MM.1S (cell line): Measurements from ENCODE around the gene ZFAND4.
"Not testable (repeated sequence)": the region's sequence is repeated elsewhere in the genome, so short reads cannot be mapped to it uniquely, and the experiment has no call there.

Source experiments
- DNase-seq: peaks from one replicate; pipeline ENCODE4 v3.0.0-alpha.2; 2015
- H2AFZ ChIP-seq: fragments of 300-600 bp; sonication (generic); 2 replicates; pipeline ENCODE4 v1.6.0; 2016; ENCODE audit warnings: antibody characterized with exemption, low read length
- H3F3A ChIP-seq: fragments of 300-600 bp; sonication (generic); 2 replicates; pipeline ENCODE4 v1.6.1; 2016; ENCODE audit warnings: mild to moderate bottlenecking, antibody characterized with exemption, low read length, moderate library complexity, mixed read lengths; ENCODE audit not compliant: insufficient read depth
- H3K27ac ChIP-seq: fragments of 300-600 bp; sonication (generic); 2 replicates; pipeline ENCODE4 v1.5.1; 2016; ENCODE audit warnings: mild to moderate bottlenecking, low read length
- H3K27me3 ChIP-seq: fragments of 300-600 bp; sonication (generic); replicated peaks from 2 replicates; pipeline ENCODE4 v1.6.0; 2016; ENCODE audit warnings: low read length; ENCODE audit not compliant: insufficient read depth
- H3K36me3 ChIP-seq: fragments of 300-600 bp; sonication (generic); replicated peaks from 2 replicates; pipeline ENCODE4 v1.6.1; 2016; ENCODE audit warnings: mild to moderate bottlenecking, low read length, mixed read lengths; ENCODE audit not compliant: insufficient read depth
- H3K4me1 ChIP-seq: fragments of 300-600 bp; sonication (generic); 2 replicates; pipeline ENCODE4 v1.6.1; 2016; ENCODE audit warnings: low read length, mixed read lengths
- H3K4me2 ChIP-seq: fragments of 300-600 bp; sonication (generic); 2 replicates; pipeline ENCODE4 v1.6.0; 2016; ENCODE audit warnings: low read depth, low read length
- H3K4me3 ChIP-seq: fragments of 300-600 bp; sonication (generic); 2 replicates; pipeline ENCODE4 v1.5.1; 2016; ENCODE audit warnings: low read length, mixed read lengths
- H3K79me2 ChIP-seq: fragments of 300-600 bp; sonication (generic); 2 replicates; pipeline ENCODE4 v1.6.1; 2016; ENCODE audit warnings: mixed run types, low read length, mixed read lengths
- H3K9ac ChIP-seq: fragments of 300-600 bp; sonication (generic); 2 replicates; pipeline ENCODE4 v1.6.1; 2016; ENCODE audit warnings: low read length, mixed read lengths
- H3K9me2 ChIP-seq: fragments of 300-600 bp; sonication (generic); replicated peaks from 2 replicates; pipeline ENCODE4 v1.6.1; 2016; ENCODE audit warnings: mild to moderate bottlenecking, low read length, mixed read lengths; ENCODE audit not compliant: insufficient read depth
- H3K9me3 ChIP-seq: fragments of 300-600 bp; sonication (generic); replicated peaks from 2 replicates; pipeline ENCODE4 v1.6.1; 2016; ENCODE audit warnings: mild to moderate bottlenecking, low read length, mixed read lengths; ENCODE audit not compliant: insufficient read depth
- H4K20me1 ChIP-seq: fragments of 300-600 bp; sonication (generic); 2 replicates; pipeline ENCODE4 v1.6.1; 2016; ENCODE audit warnings: mild to moderate bottlenecking, low read length, moderate library complexity, mixed read lengths; ENCODE audit not compliant: insufficient read depth
- CTCF ChIP-seq: fragments of 300-600 bp; sonication (generic); IDR thresholded peaks from 2 replicates; pipeline ENCODE4 v1.5.1; 2016; ENCODE audit warnings: antibody characterized with exemption, low read length, mixed read lengths
- EZH2 ChIP-seq: fragments of 300-600 bp; sonication (generic); optimal IDR thresholded peaks from 2 replicates; pipeline ENCODE3; 2017; ENCODE audit warnings: low read depth, mild to moderate bottlenecking, antibody characterized with exemption, low read length, mixed read lengths
- EZH2phosphoT487 ChIP-seq: fragments of 300-600 bp; sonication (generic); IDR thresholded peaks from 2 replicates; pipeline ENCODE4 v1.6.1; 2018; ENCODE audit warnings: antibody characterized with exemption, low read length

Gene ZFAND4

GRCh38 chr10:45578384-45578971 is 94.1 kb downstream of the ZFAND4 start:
- Histone ChIP-seq H3K9ac (no peak overlapping the region), H3K4me1 (peaks cover 18% of the 10 kb centered on the region)

GRCh38 chr10:45575966-45576597 is 96.5 kb downstream of the ZFAND4 start:
- no peak for DNase-seq
- TF ChIP-seq CTCF, result no peak
- TF ChIP-seq EZH2phosphoT487, result no peak
- no peak for TF ChIP-seq EZH2
- Histone ChIP-seq H3K27me3 (no peaks in the 10 kb centered on the region), H4K20me1 (no peaks in the 10 kb centered on the region), H3K4me2 (no peak overlapping the region), H3F3A (peaks cover 12% of the 10 kb centered on the region), H3K36me3 (no peaks in the 10 kb centered on the region), H3K9ac (no peak overlapping the region), H3K4me3 (no peak overlapping the region), H2AFZ (no peak overlapping the region), H3K9me2 (no peaks in the 10 kb centered on the region), H3K4me1 (peaks cover 3% of the 10 kb centered on the region; the same call in 1 of the 2 replicates), H3K79me2 (peaks cover 18% of the 10 kb centered on the region), H3K9me3 (no peaks in the 10 kb centered on the region), H3K27ac (no peak overlapping the region)

More at GRCh38 chr10:45578384-45578971, 94.1 kb downstream of the ZFAND4 start:
- TF ChIP-seq EZH2 (no peak), CTCF (no peak)
- no peak for DNase-seq
- Histone ChIP-seq H3K4me3 (no peak overlapping the region), H3K27me3 (no peaks in the 10 kb centered on the region), H4K20me1 (no peaks in the 10 kb centered on the region), H3K79me2 (peaks cover 33% of the 10 kb centered on the region), H3K36me3 (no peaks in the 10 kb centered on the region), H3K9me3 (no peaks in the 10 kb centered on the region), H3K4me2 (no peak overlapping the region), H2AFZ (no peak overlapping the region), H3K9me2 (no peaks in the 10 kb centered on the region), H3K27ac (no peak overlapping the region), H3F3A (peaks cover 16% of the 10 kb centered on the region)

- not testable (repeated sequence) for H3F3A ChIP-seq, H2AFZ ChIP-seq, H3K27me3 ChIP-seq, H3K4me3 ChIP-seq, H3K4me1 ChIP-seq, DNase-seq, H3K4me2 ChIP-seq, H3K9ac ChIP-seq, H3K27ac ChIP-seq, H4K20me1 ChIP-seq, H3K9me3 ChIP-seq, H3K9me2 ChIP-seq, H3K36me3 ChIP-seq
- peaks cover 18% of the 10 kb centered on the region for H3K79me2 ChIP-seq
Observed at GRCh38 chr10:45575032-45575761, 97.4 kb downstream of the ZFAND4 start.

- TF ChIP-seq EZH2 (no peak), CTCF (no peak), EZH2phosphoT487 (no peak)
- Histone ChIP-seq H3K27ac (no peak overlapping the region), H4K20me1 (no peaks in the 10 kb centered on the region), H3K36me3 (no peaks in the 10 kb centered on the region), H3K9me2 (no peaks in the 10 kb centered on the region), H3K4me3 (no peak overlapping the region), H3F3A (no peaks in the 10 kb centered on the region), H3K9ac (no peak overlapping the region), H3K4me1 (no peaks in the 10 kb centered on the region), H2AFZ (no peak overlapping the region), H3K79me2 (peaks cover under 1% of the 10 kb centered on the region), H3K27me3 (no peaks in the 10 kb centered on the region), H3K9me3 (no peaks in the 10 kb centered on the region), H3K4me2 (no peak overlapping the region)
- DNase-seq, result no peak
Observed at GRCh38 chr10:45569471-45569870, 103.1 kb downstream of the ZFAND4 start.
